Panc1 (cell line): Measurements from ENCODE around the gene ECHDC1. TPM values are rescaled to one million over a fixed set of nuclear protein-coding genes. Genes with fewer than 3 reads are reported as not detected.

ENCODE experiments used
- ATAC-seq: fragments of 200-7000 bp; cut with Tn5 transposase; 2 replicates; pipeline ENCODE4 v1.9.1; 2020; ENCODE audit warnings: mild to moderate bottlenecking, moderate library complexity
- BruUV-seq: library from RNA; stranded (reverse); fragments of 400-500 nt; replicated peaks from 2 replicates; lab custom pipeline; 2021; lab: Mats Ljungman, UMichigan
- CTCF ChIA-PET: fragments of 300-600 bp; sonication (Branson Sonifier 250); formaldehyde crosslinking; loops from one replicate; lab custom pipeline; 2022; ENCODE audit warnings: antibody characterized with exemption; lab: Charles Lee
- POLR2A ChIA-PET: fragments of 300-600 bp; sonication (Branson Sonifier 250); formaldehyde crosslinking; loops from one replicate; lab custom pipeline; 2022; ENCODE audit warnings: antibody characterized with exemption; lab: Charles Lee
- DNase-seq: peaks from one replicate; pipeline ENCODE4 v3.0.0-alpha.2; 2010; ENCODE audit warnings: low read depth, low spot score
- H3K27ac ChIP-seq: 2 replicates; pipeline ENCODE4 v1.5.1; 2011; ENCODE audit warnings: mild to moderate bottlenecking, low read length, inconsistent platforms
- H3K27me3 ChIP-seq: fragments of 200-500 bp; sonication (Bioruptor generic); 2 replicates; pipeline ENCODE4 v1.6.0; 2014; ENCODE audit warnings: low read length, inconsistent platforms; ENCODE audit not compliant: control insufficient read depth, insufficient read depth
- H3K36me3 ChIP-seq: fragments of 200-500 bp; sonication (Bioruptor generic); 2 replicates; pipeline ENCODE4 v1.5.1; 2014; ENCODE audit warnings: inconsistent platforms, mild to moderate bottlenecking, low read length, moderate library complexity; ENCODE audit not compliant: control insufficient read depth, insufficient read depth
- H3K4me1 ChIP-seq: 2 replicates; pipeline ENCODE4 v1.5.1; 2011; ENCODE audit warnings: inconsistent platforms, mild to moderate bottlenecking, low read length, moderate library complexity; ENCODE audit not compliant: control insufficient read depth, insufficient read depth
- H3K4me3 ChIP-seq, 2 experiments: 2 replicates each; pipeline ENCODE4 v1.5.1; 2011 to 2012; ENCODE audit warnings: low read depth in 2 of 2, low read length in 2 of 2, mild to moderate bottlenecking in 2 of 2, inconsistent platforms in 1 of 2, moderate library complexity in 1 of 2
- H3K9me3 ChIP-seq: fragments of 200-500 bp; sonication (Bioruptor generic); 2 replicates; pipeline ENCODE4 v1.5.1; 2014; ENCODE audit warnings: low read depth, mild to moderate bottlenecking, inconsistent platforms, low read length, moderate library complexity; ENCODE audit not compliant: control insufficient read depth, insufficient read depth
- POLR2AphosphoS5 ChIP-seq: IDR thresholded peaks from 2 replicates; pipeline ENCODE4 v1.6.1; 2012; ENCODE audit warnings: mild to moderate bottlenecking, low read depth, low read length, moderate library complexity
- SIN3A ChIP-seq: IDR thresholded peaks from 2 replicates; pipeline ENCODE4 v1.6.1; 2012; ENCODE audit warnings: low read depth, mild to moderate bottlenecking, low read length, moderate library complexity, borderline replicate concordance; ENCODE audit not compliant: insufficient read depth
- TCF7L2 ChIP-seq: IDR thresholded peaks from 2 replicates; pipeline ENCODE4 v1.6.1; 2011; ENCODE audit warnings: mild to moderate bottlenecking, low read depth, low read length, inconsistent platforms
- in situ Hi-C: cut with HindIII; loops from 2 replicates; pipeline ENCODE4 v1.10.0; 2016; ENCODE audit warnings: low sequenced_read_pairs, low pct_unique_long_range_greater_than_20kb
- intact Hi-C: fragments of 100-400 bp; cut with micrococcal nuclease; formaldehyde crosslinking; loops from one replicate; pipeline ENCODE4 v1.10.0; 2022; ENCODE audit not compliant: unreplicated experiment
- total RNA-seq: library from RNA; stranded (reverse); gene quantifications from one replicate; pipeline ENCODE4 v1.2.1, GENCODE V29; 2021; ENCODE audit not compliant: unreplicated experiment
- TF ChIP-seq, protein P1 (sequence below), 2 experiments: IDR thresholded peaks; 2 replicates each; pipeline ENCODE4 v1.6.1; 2011 to 2012; ENCODE audit warnings: low read depth in 2 of 2, control low read depth in 1 of 2, low read length in 1 of 2, mild to moderate bottlenecking in 1 of 2, moderate library complexity in 1 of 2; ENCODE audit not compliant: insufficient read depth in 1 of 2
- TF ChIP-seq, protein P2 (sequence below): fragments of 450-650 bp; IDR thresholded peaks from 2 replicates; pipeline ENCODE4 v1.5.1; 2017; ENCODE audit warnings: mild to moderate bottlenecking

Gene ECHDC1
- total RNA-seq, 1 experiment from 2014 or later = 81.9 TPM

DNA sequence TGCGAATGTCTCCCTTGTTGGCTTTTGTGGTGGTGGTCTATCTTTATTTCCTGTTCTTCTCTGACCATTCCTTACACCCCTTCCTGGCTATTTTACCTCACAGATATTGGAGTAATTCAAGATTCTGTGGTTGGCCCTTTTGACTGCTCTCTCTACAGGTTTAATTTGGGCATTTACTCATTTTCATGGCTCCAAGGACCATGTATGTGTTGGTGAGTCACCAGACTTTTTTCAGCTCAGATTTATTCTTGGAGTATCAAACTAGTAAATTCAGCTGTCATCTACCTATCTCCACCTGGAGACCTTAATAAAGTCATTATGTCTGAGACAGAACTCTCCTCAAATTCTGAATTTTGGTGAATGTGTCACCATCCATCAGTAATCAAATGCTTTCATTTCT lies 61.2 kb downstream of the ECHDC1 start:
- BruUV-seq = no TSS peak
- DNase-seq (no peak), ATAC-seq (no peak)
- Histone ChIP-seq H3K9me3 (no peaks in the 10 kb centered on the region), H3K27ac (no peak overlapping the region), H3K4me3 (no peak overlapping the region), H3K4me1 (no peaks in the 10 kb centered on the region), H3K36me3 (peaks cover 41% of the 10 kb centered on the region), H3K27me3 (no peaks in the 10 kb centered on the region)
- no peak for TF ChIP-seq SIN3A
- CTCF ChIA-PET = no interaction called here
- intact Hi-C loops (no loop called here), in situ Hi-C loops (no loop called here)
- POLR2A ChIA-PET = no interaction called here

DNA sequence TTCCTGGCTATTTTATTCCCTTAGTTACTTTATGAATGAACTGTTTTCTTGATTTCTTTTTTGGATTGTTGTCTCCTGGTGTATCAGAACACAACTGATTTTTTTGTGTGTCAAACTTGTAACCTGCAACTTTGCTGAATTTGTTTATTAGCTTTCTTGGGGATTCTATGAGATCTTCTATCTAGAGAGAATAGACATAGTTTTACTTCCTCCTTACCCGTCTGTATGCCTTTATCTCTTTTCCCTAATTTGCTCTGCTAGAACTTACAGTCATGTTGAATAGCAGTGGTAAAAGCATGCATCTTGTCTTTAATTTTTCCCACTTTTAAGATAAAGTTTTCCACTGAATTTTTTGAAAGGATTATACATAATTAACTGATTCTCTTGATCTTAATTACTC lies 63.6 kb downstream of the ECHDC1 start:
- in situ Hi-C loops (no loop called here), intact Hi-C loops (no loop called here)
- DNase-seq (no peak), ATAC-seq (no peak)
- ChIA-PET POLR2A (interaction anchor here (0.6 kb wide), 2 partner anchors 32 to 236 kb away, joined by 7 to 18 read pairs; no protein-coding TSS in a partner anchor), CTCF (no interaction called here)
- no TSS peak for BruUV-seq
- Histone ChIP-seq H3K27ac (no peak overlapping the region), H3K36me3 (peaks cover 24% of the 10 kb centered on the region), H3K27me3 (no peaks in the 10 kb centered on the region), H3K4me3 (no peak overlapping the region), H3K9me3 (no peaks in the 10 kb centered on the region), H3K4me1 (no peaks in the 10 kb centered on the region)
- TF ChIP-seq, protein P1, sequence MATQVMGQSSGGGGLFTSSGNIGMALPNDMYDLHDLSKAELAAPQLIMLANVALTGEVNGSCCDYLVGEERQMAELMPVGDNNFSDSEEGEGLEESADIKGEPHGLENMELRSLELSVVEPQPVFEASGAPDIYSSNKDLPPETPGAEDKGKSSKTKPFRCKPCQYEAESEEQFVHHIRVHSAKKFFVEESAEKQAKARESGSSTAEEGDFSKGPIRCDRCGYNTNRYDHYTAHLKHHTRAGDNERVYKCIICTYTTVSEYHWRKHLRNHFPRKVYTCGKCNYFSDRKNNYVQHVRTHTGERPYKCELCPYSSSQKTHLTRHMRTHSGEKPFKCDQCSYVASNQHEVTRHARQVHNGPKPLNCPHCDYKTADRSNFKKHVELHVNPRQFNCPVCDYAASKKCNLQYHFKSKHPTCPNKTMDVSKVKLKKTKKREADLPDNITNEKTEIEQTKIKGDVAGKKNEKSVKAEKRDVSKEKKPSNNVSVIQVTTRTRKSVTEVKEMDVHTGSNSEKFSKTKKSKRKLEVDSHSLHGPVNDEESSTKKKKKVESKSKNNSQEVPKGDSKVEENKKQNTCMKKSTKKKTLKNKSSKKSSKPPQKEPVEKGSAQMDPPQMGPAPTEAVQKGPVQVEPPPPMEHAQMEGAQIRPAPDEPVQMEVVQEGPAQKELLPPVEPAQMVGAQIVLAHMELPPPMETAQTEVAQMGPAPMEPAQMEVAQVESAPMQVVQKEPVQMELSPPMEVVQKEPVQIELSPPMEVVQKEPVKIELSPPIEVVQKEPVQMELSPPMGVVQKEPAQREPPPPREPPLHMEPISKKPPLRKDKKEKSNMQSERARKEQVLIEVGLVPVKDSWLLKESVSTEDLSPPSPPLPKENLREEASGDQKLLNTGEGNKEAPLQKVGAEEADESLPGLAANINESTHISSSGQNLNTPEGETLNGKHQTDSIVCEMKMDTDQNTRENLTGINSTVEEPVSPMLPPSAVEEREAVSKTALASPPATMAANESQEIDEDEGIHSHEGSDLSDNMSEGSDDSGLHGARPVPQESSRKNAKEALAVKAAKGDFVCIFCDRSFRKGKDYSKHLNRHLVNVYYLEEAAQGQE (IDR thresholded peaks at IDR 0.05; ENCODE audit: insufficient read depth in 1 of 2, low read depth in 2 of 2, low read length in 1 of 2) = no peak
- TF ChIP-seq SIN3A = no peak
- TF ChIP-seq, protein P2, sequence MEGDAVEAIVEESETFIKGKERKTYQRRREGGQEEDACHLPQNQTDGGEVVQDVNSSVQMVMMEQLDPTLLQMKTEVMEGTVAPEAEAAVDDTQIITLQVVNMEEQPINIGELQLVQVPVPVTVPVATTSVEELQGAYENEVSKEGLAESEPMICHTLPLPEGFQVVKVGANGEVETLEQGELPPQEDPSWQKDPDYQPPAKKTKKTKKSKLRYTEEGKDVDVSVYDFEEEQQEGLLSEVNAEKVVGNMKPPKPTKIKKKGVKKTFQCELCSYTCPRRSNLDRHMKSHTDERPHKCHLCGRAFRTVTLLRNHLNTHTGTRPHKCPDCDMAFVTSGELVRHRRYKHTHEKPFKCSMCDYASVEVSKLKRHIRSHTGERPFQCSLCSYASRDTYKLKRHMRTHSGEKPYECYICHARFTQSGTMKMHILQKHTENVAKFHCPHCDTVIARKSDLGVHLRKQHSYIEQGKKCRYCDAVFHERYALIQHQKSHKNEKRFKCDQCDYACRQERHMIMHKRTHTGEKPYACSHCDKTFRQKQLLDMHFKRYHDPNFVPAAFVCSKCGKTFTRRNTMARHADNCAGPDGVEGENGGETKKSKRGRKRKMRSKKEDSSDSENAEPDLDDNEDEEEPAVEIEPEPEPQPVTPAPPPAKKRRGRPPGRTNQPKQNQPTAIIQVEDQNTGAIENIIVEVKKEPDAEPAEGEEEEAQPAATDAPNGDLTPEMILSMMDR = no peak
- no peak for TF ChIP-seq TCF7L2
- TF ChIP-seq POLR2AphosphoS5 = no peak

DNA sequence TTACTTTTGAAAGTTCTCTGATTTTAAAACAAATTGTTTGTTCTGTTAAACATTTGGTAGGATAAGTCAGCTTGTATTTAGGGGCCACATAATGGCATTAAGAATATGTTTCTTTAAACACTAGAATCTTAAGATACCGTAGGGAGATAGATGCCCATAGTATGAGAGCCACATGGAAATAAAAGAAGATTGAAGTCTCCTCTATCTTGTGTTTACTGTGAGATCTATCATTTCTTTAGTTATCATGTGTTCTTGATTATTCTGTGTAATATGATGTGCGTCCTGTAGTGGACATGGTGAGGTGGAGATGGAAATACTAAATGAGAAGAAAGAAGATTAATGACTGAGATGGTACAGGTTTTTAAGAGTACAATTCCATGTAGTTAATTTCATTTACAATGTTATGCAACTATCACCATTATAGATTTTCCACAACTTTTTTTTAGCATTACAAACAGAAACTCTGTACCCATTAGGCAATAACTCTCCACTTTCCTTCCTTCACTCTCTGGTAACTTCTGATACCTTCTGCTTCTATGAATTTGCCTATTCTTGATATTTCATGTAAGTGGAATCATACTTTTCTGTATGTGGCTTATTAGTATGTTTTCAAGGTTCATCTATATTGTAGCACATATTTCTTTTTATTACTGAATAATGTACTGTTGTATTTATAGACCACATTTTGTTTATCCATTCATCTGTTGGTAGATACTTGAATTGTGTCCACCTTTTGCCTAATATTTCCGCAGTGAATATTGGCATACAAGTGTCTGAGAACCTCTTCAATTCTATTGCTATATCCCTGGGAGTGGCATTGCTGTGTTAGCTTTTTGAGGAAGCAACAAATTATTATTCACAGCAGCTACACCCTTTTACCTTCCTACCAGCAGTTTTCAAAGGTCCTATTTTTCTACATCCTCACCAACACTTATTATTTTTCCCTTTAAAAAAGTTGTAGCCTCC lies 65.2 kb downstream of the ECHDC1 start:
- no peaks in the 10 kb centered on the region for H3K4me1 ChIP-seq
- TF ChIP-seq POLR2AphosphoS5 = no peak
- TF ChIP-seq, protein P1 (IDR thresholded peaks at IDR 0.05; ENCODE audit: insufficient read depth in 1 of 2, low read depth in 2 of 2, low read length in 1 of 2) = no peak
- TF ChIP-seq TCF7L2 = no peak
- TF ChIP-seq SIN3A = no peak
- TF ChIP-seq, protein P2 = no peak
- H3K4me3 ChIP-seq = no peak overlapping the region
- ChIA-PET POLR2A (no interaction called here), CTCF (no interaction called here)
- no peaks in the 10 kb centered on the region for H3K9me3 ChIP-seq
- intact Hi-C loops = no loop called here
- no peaks in the 10 kb centered on the region for H3K27me3 ChIP-seq
- peaks cover 18% of the 10 kb centered on the region for H3K36me3 ChIP-seq
- ATAC-seq (no peak), DNase-seq (no peak)
- in situ Hi-C loops = no loop called here
- no peak overlapping the region for H3K27ac ChIP-seq
- BruUV-seq = no TSS peak
